Neutrophil (primary cell): ENCODE data around the gene NUTM1.
A peak's percentile ranks its signal among the peaks of the same experiment; 100 is the strongest.

ENCODE experiments used
- H3K27ac ChIP-seq: fragments of 200-600 bp; sonication (generic); 2 replicates; pipeline ENCODE4 v1.5.1; 2016; ENCODE audit warnings: mild to moderate bottlenecking, moderate library complexity
- H3K27me3 ChIP-seq: fragments of 200-600 bp; sonication (generic); 2 replicates; pipeline ENCODE4 v1.6.0; 2016; ENCODE audit warnings: mild to moderate bottlenecking
- H3K36me3 ChIP-seq: fragments of 200-600 bp; sonication (generic); 2 replicates; pipeline ENCODE4 v1.5.1; 2017
- H3K4me1 ChIP-seq, 2 experiments: fragments of 200-600 bp in 1 of 2; sonication (generic) in 1 of 2; 1 replicate in 1 of 2; 2 replicates in 1 of 2; pipeline versions ENCODE4 v1.5.1 to v1.6.1; 2013 to 2016; ENCODE audit warnings: low read depth in 1 of 2, low read length in 1 of 2, mild to moderate bottlenecking in 1 of 2, moderate library complexity in 1 of 2; ENCODE audit not compliant: control insufficient read depth in 1 of 2, insufficient read depth in 1 of 2
- H3K4me3 ChIP-seq, 2 experiments: fragments of 200-600 bp in 1 of 2; sonication (generic) in 1 of 2; 1 replicate in 1 of 2; 2 replicates in 1 of 2; pipeline ENCODE4 v1.5.1; 2013 to 2016; ENCODE audit warnings: low read depth in 1 of 2, low read length in 1 of 2, mild to moderate bottlenecking in 1 of 2, moderate library complexity in 1 of 2
- H3K9me3 ChIP-seq: fragments of 200-600 bp; sonication (generic); 2 replicates; pipeline ENCODE4 v1.5.1; 2016
- CTCF ChIP-seq: fragments of 200-600 bp; sonication (generic); IDR thresholded peaks from 2 replicates; pipeline ENCODE4 v1.5.1; 2016; ENCODE audit warnings: antibody characterized with exemption

The NUTM1 gene

GRCh38 chr15:34332553-34333120, 10.5 kb upstream of the NUTM1 start:
- H3K27ac ChIP-seq = peak overlapping the region; percentile 99
- no peaks in the 10 kb centered on the region for H3K9me3 ChIP-seq
- peaks cover 9% of the 10 kb centered on the region for H3K36me3 ChIP-seq
- H3K4me1 ChIP-seq = peaks cover 63 to 72% of the 10 kb centered on the region in 2 experiments
- no peak for TF ChIP-seq CTCF
- H3K4me3 ChIP-seq = peak overlapping the region; percentile 83 to 97
- H3K27me3 ChIP-seq = no peaks in the 10 kb centered on the region

- Histone ChIP-seq H3K27ac (peak overlapping the region; percentile 99), H3K4me1 (peaks cover 60 to 68% of the 10 kb centered on the region in 2 experiments), H3K36me3 (peaks cover 18% of the 10 kb centered on the region), H3K27me3 (no peaks in the 10 kb centered on the region), H3K4me3 (peak overlapping the region; percentile 83 to 97), H3K9me3 (no peaks in the 10 kb centered on the region)
- TF ChIP-seq CTCF = no peak
Measured at GRCh38 chr15:34334672-34335071, 8.4 kb upstream of the NUTM1 start.

- H3K4me1 ChIP-seq = peaks cover 60 to 68% of the 10 kb centered on the region in 2 experiments
- TF ChIP-seq CTCF = no peak
- peaks cover 21% of the 10 kb centered on the region for H3K36me3 ChIP-seq
- no peaks in the 10 kb centered on the region for H3K9me3 ChIP-seq
- H3K27me3 ChIP-seq = no peaks in the 10 kb centered on the region
- H3K4me3 ChIP-seq = peak overlapping the region; percentile 83 to 97
- H3K27ac ChIP-seq = peak overlapping the region; percentile 99
Measured at GRCh38 chr15:34335176-34336032, 7.7 kb upstream of the NUTM1 start.

GRCh38 chr15:34336231-34336990, 6.7 kb upstream of the NUTM1 start:
- peaks cover 60 to 78% of the 10 kb centered on the region in 2 experiments for H3K4me1 ChIP-seq
- no peak for TF ChIP-seq CTCF
- H3K36me3 ChIP-seq = peaks cover 27% of the 10 kb centered on the region
- H3K4me3 ChIP-seq = peak overlapping the region; percentile 83 to 97
- H3K9me3 ChIP-seq = no peaks in the 10 kb centered on the region
- peak overlapping the region; percentile 99 for H3K27ac ChIP-seq
- H3K27me3 ChIP-seq = no peaks in the 10 kb centered on the region

- H3K9me3 ChIP-seq = no peaks in the 10 kb centered on the region
- H3K27me3 ChIP-seq = no peaks in the 10 kb centered on the region
- H3K4me1 ChIP-seq = peaks cover 60 to 79% of the 10 kb centered on the region in 2 experiments
- peak overlapping the region; percentile 83 to 97 for H3K4me3 ChIP-seq
- peak overlapping the region; percentile 99 for H3K27ac ChIP-seq
- no peak for TF ChIP-seq CTCF
- peaks cover 33% of the 10 kb centered on the region for H3K36me3 ChIP-seq
Measured at GRCh38 chr15:34336991-34337556, 6.0 kb upstream of the NUTM1 start.
